Esophagus muscularis mucosa (tissue), 4 donors: ENCODE data around the gene GALNTL6. TPM values are rescaled to one million over a fixed set of nuclear protein-coding genes. Genes with fewer than 3 reads are reported as not detected.
A peak's percentile ranks its signal among the peaks of the same experiment; 100 is the strongest.

ENCODE experiments used
- DNase-seq: peaks from one replicate; pipeline ENCODE4 v3.0.0-alpha.2; 2017; ENCODE audit errors: extremely low spot score
- H3K27ac ChIP-seq, 4 donors: fragments of 200-600 bp; sonication (generic); replicated peaks in 1 of 4; 1 replicate in 3 of 4; 2 replicates in 1 of 4; pipeline ENCODE4 v1.5.1; 2016 to 2019; ENCODE audit warnings: mild to moderate bottlenecking in 1 of 4
- H3K27me3 ChIP-seq, 4 donors: fragments of 200-600 bp; sonication (generic); one replicate each; pipeline versions ENCODE4 v1.5.1 to v1.6.0; 2016 to 2019
- H3K36me3 ChIP-seq, 4 donors: fragments of 200-600 bp; sonication (generic); one replicate each; pipeline ENCODE4 v1.5.1; 2016 to 2019
- H3K4me1 ChIP-seq, 4 donors: fragments of 200-600 bp; sonication (generic); one replicate each; pipeline ENCODE4 v1.5.1; 2016 to 2019
- H3K4me3 ChIP-seq, 4 donors: fragments of 200-600 bp; sonication (generic); 1 replicate in 2 of 4; 2 replicates in 2 of 4; pipeline ENCODE4 v1.5.1; 2016 to 2019; ENCODE audit warnings: mild to moderate bottlenecking in 4 of 4, moderate library complexity in 1 of 4
- H3K9me3 ChIP-seq, 4 donors: fragments of 200-600 bp; sonication (generic); 1 replicate in 3 of 4; 2 replicates in 1 of 4; pipeline ENCODE4 v1.5.1; 2016 to 2019
- CTCF ChIP-seq, 3 experiments: fragments of 200-600 bp in 2 of 3; fragments of 450-650 bp in 1 of 3; sonication (generic) in 2 of 3; IDR thresholded peaks; one replicate each; pipeline ENCODE4 v1.5.1; 2017 to 2019; ENCODE audit warnings: antibody characterized with exemption in 3 of 3, mild to moderate bottlenecking in 2 of 3, moderate library complexity in 1 of 3
- EP300 ChIP-seq: sonication (generic); formaldehyde crosslinking; IDR thresholded peaks from one replicate; pipeline ENCODE4 v1.6.1; 2017; ENCODE audit warnings: antibody characterized with exemption
- POLR2A ChIP-seq: fragments of 450-650 bp; IDR thresholded peaks from one replicate; pipeline ENCODE4 v1.6.1; 2017; ENCODE audit warnings: antibody characterized with exemption, moderate library complexity, mild to moderate bottlenecking, low read depth
- POLR2AphosphoS5 ChIP-seq, 2 donors: sonication (generic); formaldehyde crosslinking; IDR thresholded peaks; one replicate each; pipeline ENCODE4 v1.6.1; 2017; ENCODE audit warnings: antibody characterized with exemption in 2 of 2
- WGBS: methylation state at CpG from one replicate; pipeline ENCODE4 v1.1.5; 2018; 5-methylcytosine and 5-hydroxymethylcytosine counted together
- intact Hi-C: fragments of 100-400 bp; cut with DNase I; formaldehyde crosslinking; loops from one replicate; pipeline ENCODE4 v1.15.1; 2023
- total RNA-seq, 4 donors: library from RNA; depleted of rRNA; stranded (reverse); fragments of >200 nt; gene quantifications; one replicate each; pipeline versions ENCODE4 v1.1.0 to v1.2.1, GENCODE V29; 2016

Gene GALNTL6
- total RNA-seq, 4 donors from 2014 or later, result 0.33 to 0.42 TPM; not detected in 2

- 2% methylated on average over 27 of the region's 43 CpGs for WGBS
- DNase-seq, result no peak
Observed at GRCh38 chr4:171813526-171814250, 484 bp downstream of the GALNTL6 start.

GRCh38 chr4:171814545-171814944, 1.3 kb downstream of the GALNTL6 start:
- no peak overlapping the region for H3K27ac ChIP-seq
- intact Hi-C loops, result no loop called here
- TF ChIP-seq POLR2AphosphoS5 (IDR thresholded peaks at IDR 0.05) (no peak), EP300 (no peak), POLR2A (no peak), CTCF (IDR thresholded peaks at IDR 0.05) (no peak)
- WGBS, result 65% methylated on average over 11 of the region's 11 CpGs
- no peaks in the 10 kb centered on the region for H3K9me3 ChIP-seq
- DNase-seq, result no peak
- H3K4me3 ChIP-seq, result no peak overlapping the region
- peaks cover 9 to 22% (median 20%) of the 10 kb centered on the region in 4 donors for H3K4me1 ChIP-seq
- no peaks in the 10 kb centered on the region for H3K36me3 ChIP-seq
- peaks cover 0 to 43% (median 12%) of the 10 kb centered on the region in 4 donors for H3K27me3 ChIP-seq

More at GRCh38 chr4:171813526-171814250, 484 bp downstream of the GALNTL6 start:
- H3K9me3 ChIP-seq, result no peaks in the 10 kb centered on the region
- intact Hi-C loops, result no loop called here
- H3K27ac ChIP-seq, result no peak overlapping the region
- H3K4me1 ChIP-seq, result peaks cover 9 to 22% (median 20%) of the 10 kb centered on the region in 4 donors
- H3K27me3 ChIP-seq, result peaks cover 0 to 43% (median 12%) of the 10 kb centered on the region in 4 donors
- peak overlapping the region; percentile 41 to 54 (median 50) for H3K4me3 ChIP-seq
- TF ChIP-seq POLR2A (no peak), EP300 (no peak), POLR2AphosphoS5 (IDR thresholded peaks at IDR 0.05) (no peak), CTCF (IDR thresholded peaks at IDR 0.05) (no peak)
- no peaks in the 10 kb centered on the region for H3K36me3 ChIP-seq

- WGBS, result 82% methylated on average over 1 of the region's 1 CpG
- DNase-seq, result no peak
- H3K4me3 ChIP-seq, result no peak overlapping the region
- no peaks in the 10 kb centered on the region for H3K9me3 ChIP-seq
- peaks cover 9 to 22% (median 20%) of the 10 kb centered on the region in 4 donors for H3K4me1 ChIP-seq
- no peak overlapping the region for H3K27ac ChIP-seq
- no peaks in the 10 kb centered on the region for H3K36me3 ChIP-seq
- intact Hi-C loops, result no loop called here
- H3K27me3 ChIP-seq, result peaks cover 0 to 32% (median 12%) of the 10 kb centered on the region in 4 donors
- no peak for TF ChIP-seq POLR2A
- no peak for TF ChIP-seq CTCF (IDR thresholded peaks at IDR 0.05)
- no peak for TF ChIP-seq EP300
- TF ChIP-seq POLR2AphosphoS5 (IDR thresholded peaks at IDR 0.05), result no peak
Observed at GRCh38 chr4:171817026-171817425, 3.8 kb downstream of the GALNTL6 start.

- no peak for DNase-seq
- Histone ChIP-seq H3K36me3 (no peaks in the 10 kb centered on the region), H3K4me3 (no peak overlapping the region), H3K4me1 (no peaks in the 10 kb centered on the region), H3K9me3 (no peaks in the 10 kb centered on the region), H3K27ac (no peak overlapping the region), H3K27me3 (no peaks in the 10 kb centered on the region)
- intact Hi-C loops, result no loop called here
- TF ChIP-seq POLR2AphosphoS5 (IDR thresholded peaks at IDR 0.05), result no peak
- no peak for TF ChIP-seq CTCF (IDR thresholded peaks at IDR 0.05)
- no peak for TF ChIP-seq EP300
- no peak for TF ChIP-seq POLR2A
- WGBS, result 37% methylated on average over 3 of the region's 3 CpGs
Observed at GRCh38 chr4:171834640-171835039, 21.4 kb downstream of the GALNTL6 start.
